Nephron (organoid): ENCODE results near the gene TRIO.

Source experiments
- H3K27ac Mint-ChIP-seq, 3 experiments: 2 replicates each; pipeline ENCODE4 v1.8.0; 2020; ENCODE audit warnings: mixed read lengths in 3 of 3, mild to moderate bottlenecking in 2 of 3, moderate library complexity in 1 of 3
- H3K27me3 Mint-ChIP-seq: 2 replicates; pipeline ENCODE4 v1.8.0; 2021; ENCODE audit warnings: low read depth, mild to moderate bottlenecking, moderate library complexity, mixed read lengths
- H3K36me3 Mint-ChIP-seq: 2 replicates; pipeline ENCODE4 v1.8.0; 2020; ENCODE audit warnings: low read depth, mixed read lengths
- H3K4me1 Mint-ChIP-seq: 2 replicates; pipeline ENCODE4 v1.8.0; 2020; ENCODE audit warnings: mixed read lengths
- H3K4me3 Mint-ChIP-seq, 3 experiments: 2 replicates each; pipeline ENCODE4 v1.8.0; 2020; ENCODE audit warnings: mild to moderate bottlenecking in 3 of 3, mixed read lengths in 3 of 3, moderate library complexity in 2 of 3
- H3K9me3 Mint-ChIP-seq: 2 replicates; pipeline ENCODE4 v1.8.0; 2020; ENCODE audit warnings: mixed read lengths
- CTCF ChIP-seq, 3 experiments: fragments of 200-600 bp; sonication (generic); IDR thresholded peaks; one replicate each; pipeline ENCODE4 v1.5.0; 2021; ENCODE audit warnings: antibody characterized with exemption in 3 of 3; ENCODE audit not compliant: unreplicated experiment in 3 of 3

Gene TRIO

GRCh38 chr5:14238272-14238671, 95.1 kb downstream of the TRIO start:
- Mint-ChIP-seq H3K27ac (peak overlapping the region in 1 of 3 experiments; percentile 18), H3K36me3 (no peaks in the 10 kb centered on the region), H3K27me3 (no peaks in the 10 kb centered on the region), H3K4me3 (no peak overlapping the region), H3K9me3 (no peaks in the 10 kb centered on the region), H3K4me1 (peaks cover 66% of the 10 kb centered on the region)
- TF ChIP-seq CTCF (IDR thresholded peaks at IDR 0.05; ENCODE audit: unreplicated experiment in 3 of 3): no peak

- TF ChIP-seq CTCF (IDR thresholded peaks at IDR 0.05; ENCODE audit: unreplicated experiment in 3 of 3): no peak
- Mint-ChIP-seq H3K4me3 (peak overlapping the region in 1 of 3 experiments; percentile 6), H3K27me3 (no peaks in the 10 kb centered on the region), H3K36me3 (no peaks in the 10 kb centered on the region), H3K4me1 (peaks cover 71% of the 10 kb centered on the region), H3K9me3 (no peaks in the 10 kb centered on the region), H3K27ac (peak overlapping the region; percentile 14 to 51 (median 41))
Measured at GRCh38 chr5:14239404-14239803, 96.3 kb downstream of the TRIO start.

GRCh38 chr5:14239951-14240350, 96.8 kb downstream of the TRIO start:
- Mint-ChIP-seq H3K4me3 (no peak overlapping the region), H3K36me3 (no peaks in the 10 kb centered on the region), H3K9me3 (no peaks in the 10 kb centered on the region), H3K27me3 (no peaks in the 10 kb centered on the region), H3K27ac (peak overlapping the region; percentile 14 to 51 (median 41)), H3K4me1 (peaks cover 75% of the 10 kb centered on the region)
- peak in 1 of 3 experiments; percentile 12 for TF ChIP-seq CTCF (IDR thresholded peaks at IDR 0.05; ENCODE audit: unreplicated experiment in 3 of 3)

- no peaks in the 10 kb centered on the region for H3K36me3 Mint-ChIP-seq
- H3K4me1 Mint-ChIP-seq: peaks cover 79% of the 10 kb centered on the region
- H3K4me3 Mint-ChIP-seq: peak overlapping the region in 1 of 3 experiments; percentile 45
- no peaks in the 10 kb centered on the region for H3K27me3 Mint-ChIP-seq
- TF ChIP-seq CTCF (IDR thresholded peaks at IDR 0.05; ENCODE audit: unreplicated experiment in 3 of 3): no peak
- no peaks in the 10 kb centered on the region for H3K9me3 Mint-ChIP-seq
- peak overlapping the region; percentile 14 to 51 (median 17) for H3K27ac Mint-ChIP-seq
Measured at GRCh38 chr5:14240359-14240758, 97.2 kb downstream of the TRIO start.

- Mint-ChIP-seq H3K36me3 (no peaks in the 10 kb centered on the region), H3K4me3 (no peak overlapping the region), H3K4me1 (peaks cover 87% of the 10 kb centered on the region), H3K27ac (peak overlapping the region in 2 of 3 experiments; percentile 58 to 65), H3K27me3 (no peaks in the 10 kb centered on the region), H3K9me3 (no peaks in the 10 kb centered on the region)
- no peak for TF ChIP-seq CTCF (IDR thresholded peaks at IDR 0.05; ENCODE audit: unreplicated experiment in 3 of 3)
Measured at GRCh38 chr5:14241141-14241540, 98.0 kb downstream of the TRIO start.

GRCh38 chr5:14242447-14242846, 99.3 kb downstream of the TRIO start:
- TF ChIP-seq CTCF (IDR thresholded peaks at IDR 0.05; ENCODE audit: unreplicated experiment in 3 of 3): no peak
- Mint-ChIP-seq H3K4me3 (no peak overlapping the region), H3K36me3 (no peaks in the 10 kb centered on the region), H3K4me1 (peaks cover 90% of the 10 kb centered on the region), H3K27ac (no peak overlapping the region), H3K27me3 (no peaks in the 10 kb centered on the region), H3K9me3 (no peaks in the 10 kb centered on the region)
